Pancreas (tissue), 10 donors: ENCODE data around the gene TLX2. TPM values are rescaled to one million over a fixed set of nuclear protein-coding genes. Genes with fewer than 3 reads are reported as not detected.

ENCODE experiments used
- ATAC-seq, 4 donors: fragments of 200-7000 bp; cut with Tn5 transposase; one replicate each; pipeline versions ENCODE4 v1.8.0 to v1.9.1; 2020; ENCODE audit warnings: mild to moderate bottlenecking in 4 of 4, moderate library complexity in 4 of 4
- DNase-seq, 6 donors: peaks; one replicate each; pipeline ENCODE4 v3.0.0-alpha.2; 2020
- FAIRE-seq: peaks from 2 replicates; lab custom pipeline; 2012; peaks lifted over from hg19 to GRCh38; lab: Jason Lieb, UNC
- H3K27ac ChIP-seq, 4 donors: fragments of 200-600 bp; sonication (generic); 1 replicate in 3 of 4; 2 replicates in 1 of 4; pipeline versions ENCODE4 v1.5.0 to v1.8.0; 2020
- H3K27me3 ChIP-seq, 4 donors: fragments of 200-600 bp; one replicate each; pipeline ENCODE4 v1.8.0; 2021
- H3K36me3 ChIP-seq, 3 donors: fragments of 200-600 bp; sonication (generic) in 1 of 3; one replicate each; pipeline versions ENCODE4 v1.5.0 to v1.8.0; 2020 to 2021
- H3K4me1 ChIP-seq, 3 donors: fragments of 200-600 bp; one replicate each; pipeline ENCODE4 v1.8.0; 2021
- H3K4me3 ChIP-seq, 4 donors: fragments of 200-600 bp; sonication (generic) in 2 of 4; one replicate each; pipeline versions ENCODE4 v1.5.0 to v1.8.0; 2020 to 2021
- H3K9me3 ChIP-seq, 4 donors: fragments of 200-600 bp; one replicate each; pipeline ENCODE4 v1.8.0; 2021
- CTCF ChIP-seq, 4 donors: fragments of 200-600 bp; sonication (generic) in 3 of 4; IDR thresholded peaks; one replicate each; pipeline versions ENCODE4 v1.5.0 to v1.8.0; 2021; ENCODE audit warnings: antibody characterized with exemption in 4 of 4
- WGBS, 2 donors: extraction: QIAGEN DNeasy Blood & Tissue Kit; methylation state at CpG; one replicate each; pipeline ENCODE4 v1.1.7; 2013; 5-methylcytosine and 5-hydroxymethylcytosine counted together
- intact Hi-C, 3 donors: fragments of 100-400 bp; cut with DNase I; formaldehyde crosslinking; loops; one replicate each; pipeline versions ENCODE4 v1.11.1 to v1.14.2; 2022
- polyA plus RNA-seq, 2 donors: library from polyadenylated mRNA; stranded (reverse); fragments of 200-250 nt; gene quantifications; one replicate each; pipeline ENCODE4 v1.2.3, GENCODE V29; 2013
- total RNA-seq, 6 donors: library from RNA; stranded (reverse); fragmentation: NEBNext Ultra II Directional in 4 of 6; extraction: Animal tissue kit (Norgen Biotek cat#: 25700) in 4 of 6; gene quantifications; one replicate each; pipeline versions ENCODE4 v1.2.1 to v1.2.4, GENCODE V29; 2021 to 2023
- donor health status: healthy with polysubstance abuse.
- donor health status: DM: no; HTN: no; CAD: no; lungs with moderate emphysema.
- donor health status: DM: no; HTN: no; CAD: no.
- donor health status: control.
- donor health status: control.
- donor health status: Bipolar disorder and iron deficiency.
- donor health status: DM: yes; HTN: yes; CAD: no.
- donor health status: DM: no; HTN: no; CAD: no.
- donor health status: DM: no; HTN: no; CAD: no.
- donor health status: DM: yes; HTN: yes; CAD: no.

The TLX2 gene
- total and polyA plus RNA-seq, 8 donors = 0.12 TPM; not detected in 7

- no peak for TF ChIP-seq CTCF (IDR thresholded peaks at IDR 0.05)
- Histone ChIP-seq H3K27me3 (peaks cover 0 to 9% (median under 1%) of the 10 kb centered on the region in 4 donors), H3K4me1 (peaks cover 7 to 11% (median 7%) of the 10 kb centered on the region in 3 donors), H3K9me3 (no peaks in the 10 kb centered on the region), H3K27ac (no peak overlapping the region), H3K36me3 (peaks cover 0 to 13% (median 0%) of the 10 kb centered on the region in 3 donors), H3K4me3 (no peak overlapping the region)
- no peak for ATAC-seq
- DNase-seq = peak in 1 of 6 donors; percentile 35
- no peak for FAIRE-seq
- intact Hi-C loops = no loop called here
- WGBS, 2 donors = 88 to 90% methylated on average over 10 of the region's 10 CpGs
These were observed 10.9 kb downstream of the TLX2 start for GRCh38 chr2:74524955-74525716.

GRCh38 chr2:74525717-74526648, 11.7 kb downstream of the TLX2 start, which contains the start of gene DQX1:
Gene DQX1 (minus strand): TSS chr2:74526231. CDS start chr2:74525729, 502 bp downstream.
- WGBS, 2 donors = 92 to 94% methylated on average over 11 of the region's 11 CpGs
- intact Hi-C loops = no loop called here
- Histone ChIP-seq H3K36me3 (peaks cover 0 to 13% (median 0%) of the 10 kb centered on the region in 3 donors), H3K4me1 (peaks cover 7 to 15% (median 11%) of the 10 kb centered on the region in 3 donors), H3K4me3 (no peak within 1 kb of the TSS), H3K9me3 (no peaks in the 10 kb centered on the region), H3K27ac (no peak within 1 kb of the TSS), H3K27me3 (peaks cover 0 to 1% (median 0%) of the 10 kb centered on the region in 4 donors)
- ATAC-seq (no peak), FAIRE-seq (no peak), DNase-seq (peak in 1 of 6 donors; percentile 8)
- TF ChIP-seq CTCF (IDR thresholded peaks at IDR 0.05) = no peak

DNA sequence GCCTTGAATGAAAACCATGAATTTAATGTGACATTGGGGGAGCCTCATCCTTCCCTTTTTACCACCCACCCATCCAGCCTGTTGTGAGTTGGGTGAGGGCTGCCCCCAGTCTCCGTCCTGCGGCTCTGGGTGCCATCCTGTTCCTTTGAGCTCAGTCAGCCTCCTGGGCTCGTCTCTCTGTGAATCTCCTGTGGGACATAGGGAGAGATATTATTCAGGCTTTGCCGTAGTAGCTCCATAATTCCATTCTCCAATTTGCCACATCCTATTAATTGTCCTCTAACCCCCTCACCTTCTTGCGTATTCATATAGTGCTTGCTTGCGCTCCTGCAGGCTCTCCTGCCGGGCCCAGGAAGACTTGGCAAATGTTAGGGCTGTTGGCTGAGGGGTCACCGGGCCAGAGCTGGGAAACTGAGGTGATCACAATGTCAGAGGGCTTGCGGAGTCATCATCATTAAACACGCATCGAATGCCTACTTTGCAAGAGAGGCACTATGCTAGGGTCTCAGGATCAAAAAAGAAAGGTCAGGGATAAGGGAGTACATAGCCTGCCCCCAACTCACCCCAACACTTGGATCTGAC, 12.5 kb downstream of the TLX2 start:
- Histone ChIP-seq H3K4me1 (peaks cover 7 to 18% (median 14%) of the 10 kb centered on the region in 3 donors), H3K27me3 (no peaks in the 10 kb centered on the region), H3K27ac (no peak overlapping the region), H3K4me3 (no peak overlapping the region), H3K36me3 (peaks cover 0 to 13% (median 0%) of the 10 kb centered on the region in 3 donors), H3K9me3 (no peaks in the 10 kb centered on the region)
- 97 to 100% methylated on average over 11 of the region's 11 CpGs for WGBS, 2 donors
- TF ChIP-seq CTCF (IDR thresholded peaks at IDR 0.05) = no peak
- DNase-seq (peak in 1 of 6 donors; percentile 7), ATAC-seq (no peak), FAIRE-seq (no peak)
- intact Hi-C loops = no loop called here

GRCh38 chr2:74527741-74528140, 13.5 kb downstream of the TLX2 start:
- intact Hi-C loops = no loop called here
- peaks cover 7 to 18% (median 14%) of the 10 kb centered on the region in 3 donors for H3K4me1 ChIP-seq
- 91 to 92% methylated on average over 9 of the region's 9 CpGs for WGBS, 2 donors
- no peak overlapping the region for H3K27ac ChIP-seq
- no peaks in the 10 kb centered on the region for H3K9me3 ChIP-seq
- no peak for TF ChIP-seq CTCF (IDR thresholded peaks at IDR 0.05)
- H3K4me3 ChIP-seq = no peak overlapping the region
- ATAC-seq (no peak), DNase-seq (peak in 1 of 6 donors; percentile 19), FAIRE-seq (no peak)
- H3K36me3 ChIP-seq = peaks cover 0 to 13% (median 0%) of the 10 kb centered on the region in 3 donors
- no peaks in the 10 kb centered on the region for H3K27me3 ChIP-seq
